Measurements from ENCODE around the gene MEGF6. TPM values are rescaled to one million over a fixed set of nuclear protein-coding genes. Genes with fewer than 3 reads are reported as not detected.

The MEGF6 gene
- total RNA-seq, 1 donor from 2014 or later = 35.4 TPM

- no peak for DNase-seq (ENCODE audit: low spot score)
- intact Hi-C loops (cut with DNase I) = no loop called here
- ATAC-seq = no peak
These were observed 146.0 kb downstream of the MEGF6 start for GRCh38 chr1:3465091-3465934.

- no peak for ATAC-seq
These were observed 146.7 kb downstream of the MEGF6 start for GRCh38 chr1:3464649-3465025.

DNA sequence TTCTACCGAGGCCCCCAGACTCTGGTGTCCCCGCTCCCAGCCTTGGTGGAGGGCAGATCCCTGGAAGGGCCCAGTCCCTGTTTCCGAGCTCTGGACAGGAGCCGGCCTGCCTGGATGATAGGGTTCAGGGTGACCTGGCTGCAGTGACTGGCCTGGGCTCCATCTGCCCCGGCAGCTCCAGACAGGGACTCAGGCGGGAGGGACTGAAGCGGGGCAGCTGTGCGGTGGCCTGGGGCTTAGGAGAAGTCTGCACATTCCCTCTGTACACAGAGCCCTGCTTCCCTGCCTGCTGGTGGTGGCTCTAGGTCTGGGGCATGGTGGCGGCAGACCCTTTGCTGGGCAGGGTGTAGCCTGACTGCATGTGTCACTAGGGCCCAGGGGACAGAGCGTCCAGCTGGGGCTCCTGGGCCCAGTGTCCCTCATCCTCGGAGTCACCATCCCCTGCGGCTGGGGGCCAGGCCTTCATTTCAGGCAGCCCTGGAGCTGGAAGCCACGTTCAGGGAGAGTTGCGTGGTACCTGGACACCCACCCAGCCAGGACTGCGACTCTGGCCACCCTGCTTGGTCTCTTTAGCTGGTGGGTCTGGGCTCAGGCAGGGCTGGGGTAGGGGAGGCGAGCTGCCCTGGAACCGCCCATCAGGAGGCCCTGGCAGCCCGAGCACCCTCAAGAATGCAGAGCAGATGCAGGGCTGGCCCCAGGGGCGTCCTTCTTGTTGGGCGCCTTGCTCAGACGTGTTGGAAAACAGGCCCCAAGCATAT is 147.2 kb downstream of the MEGF6 start:
- DNase-seq (ENCODE audit: low spot score) (no peak), ATAC-seq (no peak)
- intact Hi-C loops (cut with DNase I) = no loop called here

More at GRCh38 chr1:3464649-3465025, 146.7 kb downstream of the MEGF6 start:
- intact Hi-C loops (cut with DNase I) = no loop called here
- no peak for DNase-seq (ENCODE audit: low spot score)

DNA sequence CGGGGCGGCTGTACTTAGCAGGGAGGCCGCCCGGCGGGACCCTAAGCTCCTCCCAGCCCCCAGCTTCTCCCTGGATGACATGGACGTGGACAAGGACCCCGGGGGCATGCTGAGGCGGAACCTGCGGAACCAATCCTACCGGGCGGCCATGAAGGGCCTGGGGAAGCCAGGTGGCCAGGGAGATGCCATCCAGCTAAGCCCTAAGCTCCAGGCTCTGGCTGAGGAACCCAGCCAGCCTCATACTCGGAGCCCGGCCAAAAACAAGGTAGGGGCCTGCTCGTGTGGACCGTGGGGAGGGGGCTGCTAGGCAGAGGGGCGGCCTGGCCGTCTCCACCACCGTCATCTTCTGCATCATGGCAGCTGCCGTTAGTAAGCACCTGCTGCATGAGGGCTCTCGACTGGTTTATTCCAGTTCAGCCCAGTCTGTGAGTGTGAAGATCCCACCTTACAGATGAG is 147.9 kb downstream of the MEGF6 start:
- DNase-seq (ENCODE audit: low spot score) (no peak), ATAC-seq (no peak)
- intact Hi-C loops (cut with DNase I) = no loop called here

GRCh38 chr1:3463013-3463385 is 148.3 kb downstream of the MEGF6 start:
- DNase-seq (ENCODE audit: low spot score) = no peak
- intact Hi-C loops (cut with DNase I) = no loop called here

DNA sequence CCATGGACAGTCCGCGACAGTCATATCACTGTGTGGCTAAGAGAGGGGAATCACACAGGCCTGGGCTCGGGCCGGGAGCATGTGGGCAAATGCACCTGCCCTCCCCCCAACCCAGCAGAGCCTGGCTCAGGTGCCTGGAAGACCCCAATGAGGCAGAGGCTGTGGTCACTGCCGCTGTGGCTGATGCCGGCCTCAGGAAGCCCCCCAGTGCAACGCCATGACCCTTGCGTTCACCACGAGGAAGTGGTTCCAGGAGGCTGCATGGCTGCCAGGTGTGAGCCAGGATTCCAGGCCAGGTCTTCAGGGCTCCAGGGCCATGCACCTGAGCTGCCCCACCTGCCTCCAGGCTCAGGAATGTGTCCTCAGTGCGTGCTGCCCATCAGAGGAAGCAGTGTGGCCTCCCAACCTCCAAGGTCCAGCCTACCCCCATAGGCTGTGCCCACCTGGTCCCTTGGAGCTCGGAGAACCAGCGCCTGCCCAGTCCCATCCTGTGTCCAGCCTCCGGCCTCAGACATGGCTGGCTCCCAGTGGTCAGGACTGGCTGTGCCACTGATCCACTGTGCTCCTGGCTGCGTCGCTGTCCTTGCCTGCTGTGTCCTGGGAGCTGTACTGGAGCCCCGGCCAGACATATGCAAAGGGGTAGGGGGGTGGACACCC is 148.8 kb downstream of the MEGF6 start:
- no peak for DNase-seq (ENCODE audit: low spot score)
- ATAC-seq = no peak
- intact Hi-C loops (cut with DNase I) = no loop called here

More at GRCh38 chr1:3463013-3463385, 148.3 kb downstream of the MEGF6 start:
- no peak for ATAC-seq

- ATAC-seq (no peak), DNase-seq (ENCODE audit: low spot score) (no peak)
- intact Hi-C loops (cut with DNase I) = no loop called here
These were observed 149.4 kb downstream of the MEGF6 start for GRCh38 chr1:3461934-3462275.

GRCh38 chr1:3461238-3461933 is 149.9 kb downstream of the MEGF6 start:
- no peak for ATAC-seq
- DNase-seq (ENCODE audit: low spot score) = no peak

DNA sequence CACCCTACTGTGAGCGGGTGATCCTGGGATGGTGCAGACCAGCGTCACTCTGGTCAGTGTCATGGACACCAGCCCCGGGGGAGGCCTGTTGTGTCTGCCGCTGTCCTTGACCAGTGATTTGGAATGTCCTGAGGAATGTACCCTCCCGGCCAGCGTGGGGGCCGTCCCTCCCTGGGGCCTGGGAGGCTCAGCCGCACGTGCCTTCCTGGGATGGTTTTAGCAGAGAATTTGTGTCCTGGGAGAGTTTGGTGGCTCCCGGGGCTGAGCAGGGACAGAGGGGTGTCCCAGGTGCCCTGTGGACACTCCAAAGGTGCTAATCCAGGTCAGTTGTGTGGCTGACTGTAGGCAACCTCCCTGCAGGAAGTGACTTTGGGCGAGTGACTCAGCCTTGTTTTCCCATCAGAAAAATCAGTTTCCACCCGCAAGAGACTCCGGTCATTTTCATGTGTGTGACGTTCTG is 150.6 kb downstream of the MEGF6 start:
- intact Hi-C loops (cut with DNase I) = no loop called here
- DNase-seq (ENCODE audit: low spot score) (no peak), ATAC-seq (peak; percentile 18)

More at GRCh38 chr1:3461238-3461933, 149.9 kb downstream of the MEGF6 start:
- intact Hi-C loops (cut with DNase I) = no loop called here

DNA sequence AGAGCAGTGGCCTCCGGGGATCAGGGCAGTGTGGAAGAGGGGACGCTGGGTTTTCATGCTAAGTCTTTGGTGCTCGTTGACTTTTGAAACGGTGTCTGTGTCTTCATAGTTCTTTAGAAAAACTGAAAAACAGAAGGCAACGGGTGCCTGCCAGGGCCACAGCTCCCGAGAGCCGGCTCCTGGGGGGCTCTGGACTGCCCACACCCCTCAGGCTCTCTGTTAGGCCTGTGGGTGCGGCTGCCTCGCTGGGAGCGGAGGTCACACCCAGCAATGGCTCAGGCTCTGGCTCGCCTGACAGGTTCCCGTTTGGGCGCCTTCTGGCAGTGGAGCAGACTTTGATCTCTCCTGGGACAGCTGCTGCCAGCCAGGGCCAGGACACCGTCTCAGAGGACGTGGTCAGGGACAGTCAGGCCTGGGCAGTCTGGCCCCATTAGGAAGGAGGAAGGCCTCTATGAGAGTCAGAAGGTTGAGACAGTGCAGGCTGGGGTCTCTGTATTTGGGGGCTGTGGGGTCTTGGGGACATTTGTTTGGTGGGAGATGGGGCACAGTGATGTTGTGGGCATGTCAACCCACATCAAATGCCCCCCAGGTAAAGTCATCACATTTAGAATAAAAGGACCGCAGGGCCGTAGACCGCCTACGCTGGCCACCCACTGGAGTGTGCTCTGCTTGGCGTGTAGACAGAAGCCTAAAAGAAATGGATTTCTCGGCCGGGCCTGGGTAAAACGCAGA is 151.2 kb downstream of the MEGF6 start:
- DNase-seq (ENCODE audit: low spot score) (no peak), ATAC-seq (no peak)
- intact Hi-C loops (cut with DNase I) = no loop called here

GRCh38 chr1:3459051-3459908 is 152.0 kb downstream of the MEGF6 start:
- DNase-seq (ENCODE audit: low spot score) (no peak), ATAC-seq (no peak)
- intact Hi-C loops (cut with DNase I) = no loop called here

GRCh38 chr1:3457910-3458883 is 153.1 kb downstream of the MEGF6 start:
- intact Hi-C loops (cut with DNase I) = no loop called here
- ATAC-seq (no peak), DNase-seq (ENCODE audit: low spot score) (no peak)

DNA sequence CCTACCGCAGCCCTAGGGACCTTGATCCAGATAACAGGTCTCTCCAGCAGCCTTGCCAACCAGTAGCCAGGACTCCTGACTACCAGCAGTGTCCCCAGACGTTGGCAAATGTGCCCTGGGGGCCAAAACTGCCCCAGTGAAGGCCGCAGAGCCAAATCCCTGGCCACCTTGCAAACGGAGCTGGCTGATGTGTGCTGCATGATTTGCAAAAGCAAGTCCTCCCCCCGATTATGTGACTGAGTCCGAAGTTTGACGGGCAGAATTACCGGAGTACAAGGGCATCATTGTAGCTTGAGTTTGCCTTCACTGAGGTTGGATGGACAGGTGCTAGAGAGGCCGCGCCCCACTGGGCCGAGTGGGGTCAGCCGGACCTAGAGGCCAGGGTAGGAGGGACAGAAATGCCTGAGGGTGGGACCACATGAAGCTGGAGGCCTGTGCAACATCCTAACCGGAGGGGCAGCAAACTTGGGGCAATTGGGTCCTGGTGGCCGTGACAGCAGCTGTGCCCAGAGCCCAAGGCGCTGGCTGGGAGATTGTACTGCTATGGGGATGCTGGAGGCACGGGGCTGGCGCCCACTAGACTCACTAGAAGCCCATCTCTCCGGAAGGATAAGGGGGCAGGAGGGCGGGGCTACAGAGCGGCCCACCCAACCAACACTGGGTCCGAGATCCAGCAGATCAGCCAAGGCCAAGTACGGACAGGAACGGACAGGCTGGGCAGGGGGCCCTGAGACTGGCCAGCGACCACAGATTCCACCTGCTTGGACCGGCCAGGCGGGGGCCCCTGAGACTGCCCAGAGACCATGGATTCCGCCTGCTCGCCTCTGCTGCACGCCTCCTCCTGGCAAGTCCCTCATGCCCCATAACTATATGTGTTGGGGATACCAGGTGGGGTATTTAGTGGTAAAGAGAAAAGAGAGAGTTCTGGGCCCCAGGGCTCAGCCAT is 154.1 kb downstream of the MEGF6 start:
- intact Hi-C loops (cut with DNase I) = no loop called here
- DNase-seq (ENCODE audit: low spot score) (no peak), ATAC-seq (no peak)

GRCh38 chr1:3456449-3456963 is 154.8 kb downstream of the MEGF6 start:
- intact Hi-C loops (cut with DNase I) = no loop called here
- no peak for DNase-seq (ENCODE audit: low spot score)
- no peak for ATAC-seq
